ENCODE measurements around the gene EML4. TPM values are rescaled to one million over a fixed set of nuclear protein-coding genes. Genes with fewer than 3 reads are reported as not detected.

The EML4 gene
- total and polyA plus RNA-seq, 2 of the 13 experiments (the other 11 are each of a cell fraction or from before 2014, with no cell fraction given) = 243 to 476 TPM

DNA sequence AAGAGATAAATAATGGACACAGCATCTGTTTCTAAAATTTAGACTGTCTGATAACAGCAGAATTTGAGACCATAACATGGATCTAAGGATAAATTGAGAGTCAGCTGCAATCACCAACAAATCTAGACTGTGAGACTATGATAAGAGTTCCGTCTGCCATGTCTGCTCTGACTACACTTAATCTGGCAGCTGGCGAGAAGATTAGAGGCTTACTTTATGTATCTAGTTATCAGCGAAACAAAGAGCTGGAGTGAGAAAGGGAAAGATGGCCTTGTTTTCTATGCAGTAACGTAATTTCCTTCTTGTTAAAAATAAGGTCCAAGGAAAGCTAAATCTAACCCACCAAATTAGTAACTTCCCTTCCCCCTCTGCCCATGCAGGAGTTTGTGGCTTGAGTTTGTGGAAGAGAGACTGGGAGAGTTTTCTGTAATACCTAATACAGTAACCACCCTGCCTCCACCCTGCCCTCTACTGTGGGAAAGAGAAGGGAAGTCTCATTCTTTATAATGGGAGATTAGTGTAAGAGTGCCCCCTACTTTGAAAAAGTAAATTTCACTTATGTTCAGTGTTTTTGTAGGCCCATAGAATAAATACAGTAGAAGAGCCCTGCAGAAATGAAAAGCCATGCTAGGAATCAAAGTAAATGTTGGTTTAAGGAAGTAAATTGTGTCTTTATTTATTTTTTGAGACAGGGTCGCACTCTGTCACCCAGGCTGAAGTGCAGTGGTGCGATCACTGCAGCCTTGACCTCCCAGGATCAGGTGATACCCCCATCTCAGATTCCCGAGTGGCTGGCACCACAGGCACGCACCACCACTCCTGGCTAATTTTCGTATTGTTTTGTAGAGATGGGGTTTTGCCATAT is 27.5 kb downstream of the EML4 start (continued):
- peak; percentile 82; the same call in 1 of the 2 replicates for TF ChIP-seq RORA (CRISPR knock-in tag; IDR thresholded peaks at IDR 0.05)
- TF ChIP-seq MEIS2 (CRISPR knock-in tag; IDR thresholded peaks at IDR 0.05) = peak; percentile 73; the same call in 1 of the 2 replicates
- TF ChIP-seq, protein P1, sequence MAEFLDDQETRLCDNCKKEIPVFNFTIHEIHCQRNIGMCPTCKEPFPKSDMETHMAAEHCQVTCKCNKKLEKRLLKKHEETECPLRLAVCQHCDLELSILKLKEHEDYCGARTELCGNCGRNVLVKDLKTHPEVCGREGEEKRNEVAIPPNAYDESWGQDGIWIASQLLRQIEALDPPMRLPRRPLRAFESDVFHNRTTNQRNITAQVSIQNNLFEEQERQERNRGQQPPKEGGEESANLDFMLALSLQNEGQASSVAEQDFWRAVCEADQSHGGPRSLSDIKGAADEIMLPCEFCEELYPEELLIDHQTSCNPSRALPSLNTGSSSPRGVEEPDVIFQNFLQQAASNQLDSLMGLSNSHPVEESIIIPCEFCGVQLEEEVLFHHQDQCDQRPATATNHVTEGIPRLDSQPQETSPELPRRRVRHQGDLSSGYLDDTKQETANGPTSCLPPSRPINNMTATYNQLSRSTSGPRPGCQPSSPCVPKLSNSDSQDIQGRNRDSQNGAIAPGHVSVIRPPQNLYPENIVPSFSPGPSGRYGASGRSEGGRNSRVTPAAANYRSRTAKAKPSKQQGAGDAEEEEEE (CRISPR knock-in tag; IDR thresholded peaks at IDR 0.05; ENCODE audit: borderline replicate concordance) = no peak
- TF ChIP-seq FOXA3 (CRISPR knock-in tag; IDR thresholded peaks at IDR 0.05) = peak; percentile 86
- no peak for TF ChIP-seq ATRX (CRISPR knock-in tag; IDR thresholded peaks at IDR 0.05; ENCODE audit: borderline replicate concordance)
- TF ChIP-seq MXI1 (IDR thresholded peaks at IDR 0.05; ENCODE audit: borderline replicate concordance, low read depth, low read length) = no peak; the same call in 2 of the 3 replicates
- TF ChIP-seq WIZ (CRISPR knock-in tag; IDR thresholded peaks at IDR 0.05) = no peak
- TF ChIP-seq, protein P2, sequence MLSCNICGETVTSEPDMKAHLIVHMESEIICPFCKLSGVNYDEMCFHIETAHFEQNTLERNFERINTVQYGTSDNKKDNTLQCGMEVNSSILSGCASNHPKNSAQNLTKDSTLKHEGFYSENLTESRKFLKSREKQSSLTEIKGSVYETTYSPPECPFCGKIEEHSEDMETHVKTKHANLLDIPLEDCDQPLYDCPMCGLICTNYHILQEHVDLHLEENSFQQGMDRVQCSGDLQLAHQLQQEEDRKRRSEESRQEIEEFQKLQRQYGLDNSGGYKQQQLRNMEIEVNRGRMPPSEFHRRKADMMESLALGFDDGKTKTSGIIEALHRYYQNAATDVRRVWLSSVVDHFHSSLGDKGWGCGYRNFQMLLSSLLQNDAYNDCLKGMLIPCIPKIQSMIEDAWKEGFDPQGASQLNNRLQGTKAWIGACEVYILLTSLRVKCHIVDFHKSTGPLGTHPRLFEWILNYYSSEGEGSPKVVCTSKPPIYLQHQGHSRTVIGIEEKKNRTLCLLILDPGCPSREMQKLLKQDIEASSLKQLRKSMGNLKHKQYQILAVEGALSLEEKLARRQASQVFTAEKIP (CRISPR knock-in tag; IDR thresholded peaks at IDR 0.05; ENCODE audit: borderline replicate concordance) = no peak
- TF ChIP-seq, protein P3, sequence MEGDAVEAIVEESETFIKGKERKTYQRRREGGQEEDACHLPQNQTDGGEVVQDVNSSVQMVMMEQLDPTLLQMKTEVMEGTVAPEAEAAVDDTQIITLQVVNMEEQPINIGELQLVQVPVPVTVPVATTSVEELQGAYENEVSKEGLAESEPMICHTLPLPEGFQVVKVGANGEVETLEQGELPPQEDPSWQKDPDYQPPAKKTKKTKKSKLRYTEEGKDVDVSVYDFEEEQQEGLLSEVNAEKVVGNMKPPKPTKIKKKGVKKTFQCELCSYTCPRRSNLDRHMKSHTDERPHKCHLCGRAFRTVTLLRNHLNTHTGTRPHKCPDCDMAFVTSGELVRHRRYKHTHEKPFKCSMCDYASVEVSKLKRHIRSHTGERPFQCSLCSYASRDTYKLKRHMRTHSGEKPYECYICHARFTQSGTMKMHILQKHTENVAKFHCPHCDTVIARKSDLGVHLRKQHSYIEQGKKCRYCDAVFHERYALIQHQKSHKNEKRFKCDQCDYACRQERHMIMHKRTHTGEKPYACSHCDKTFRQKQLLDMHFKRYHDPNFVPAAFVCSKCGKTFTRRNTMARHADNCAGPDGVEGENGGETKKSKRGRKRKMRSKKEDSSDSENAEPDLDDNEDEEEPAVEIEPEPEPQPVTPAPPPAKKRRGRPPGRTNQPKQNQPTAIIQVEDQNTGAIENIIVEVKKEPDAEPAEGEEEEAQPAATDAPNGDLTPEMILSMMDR (CRISPR knock-in tag; IDR thresholded peaks at IDR 0.05) = peak; percentile 80
- TF ChIP-seq ZSCAN29 (CRISPR knock-in tag; conservative IDR thresholded peaks at IDR 0.05) = peak; percentile 39; the same call in 1 of the 2 replicates
- TF ChIP-seq FOXA1 (IDR thresholded peaks at IDR 0.05) = no peak
- TF ChIP-seq FOXA1 (CRISPR knock-in tag; IDR thresholded peaks at IDR 0.05) = peak; percentile 59; the same call in 1 of the 2 replicates
- TF ChIP-seq, protein P4, sequence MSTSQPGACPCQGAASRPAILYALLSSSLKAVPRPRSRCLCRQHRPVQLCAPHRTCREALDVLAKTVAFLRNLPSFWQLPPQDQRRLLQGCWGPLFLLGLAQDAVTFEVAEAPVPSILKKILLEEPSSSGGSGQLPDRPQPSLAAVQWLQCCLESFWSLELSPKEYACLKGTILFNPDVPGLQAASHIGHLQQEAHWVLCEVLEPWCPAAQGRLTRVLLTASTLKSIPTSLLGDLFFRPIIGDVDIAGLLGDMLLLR (CRISPR knock-in tag; IDR thresholded peaks at IDR 0.05) = no peak
- TF ChIP-seq, protein P5, sequence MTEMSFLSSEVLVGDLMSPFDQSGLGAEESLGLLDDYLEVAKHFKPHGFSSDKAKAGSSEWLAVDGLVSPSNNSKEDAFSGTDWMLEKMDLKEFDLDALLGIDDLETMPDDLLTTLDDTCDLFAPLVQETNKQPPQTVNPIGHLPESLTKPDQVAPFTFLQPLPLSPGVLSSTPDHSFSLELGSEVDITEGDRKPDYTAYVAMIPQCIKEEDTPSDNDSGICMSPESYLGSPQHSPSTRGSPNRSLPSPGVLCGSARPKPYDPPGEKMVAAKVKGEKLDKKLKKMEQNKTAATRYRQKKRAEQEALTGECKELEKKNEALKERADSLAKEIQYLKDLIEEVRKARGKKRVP (CRISPR knock-in tag; IDR thresholded peaks at IDR 0.05) = no peak; a peak in 1 of 4 replicates
- peak; percentile 33; the same call in 1 of the 2 replicates for TF ChIP-seq HMG20B (CRISPR knock-in tag; conservative IDR thresholded peaks at IDR 0.05)
- TF ChIP-seq, protein P6, sequence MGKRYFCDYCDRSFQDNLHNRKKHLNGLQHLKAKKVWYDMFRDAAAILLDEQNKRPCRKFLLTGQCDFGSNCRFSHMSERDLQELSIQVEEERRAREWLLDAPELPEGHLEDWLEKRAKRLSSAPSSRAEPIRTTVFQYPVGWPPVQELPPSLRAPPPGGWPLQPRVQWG (CRISPR knock-in tag; IDR thresholded peaks at IDR 0.05; ENCODE audit: borderline replicate concordance, low read depth) = no peak
- peak; percentile 74 for TF ChIP-seq PITX1 (CRISPR knock-in tag; IDR thresholded peaks at IDR 0.05)

All from HepG2 (cell line).